Activated CD8-positive, alpha-beta T cell treated with anti-CD3 and anti-CD28 coated beads for 36 hours (primary cell): ENCODE measurements around the gene SEPTIN14. TPM values are rescaled to one million over a fixed set of nuclear protein-coding genes. Genes with fewer than 3 reads are reported as not detected.
"Not testable (repeated sequence)": the region's sequence is repeated elsewhere in the genome, so short reads cannot be mapped to it uniquely, and the experiment has no call there.

ENCODE experiments used
- ATAC-seq: fragments of 200-7000 bp; cut with Tn5 transposase; one replicate; pipeline ENCODE4 v1.10.0; 2021; ENCODE audit warnings: mild to moderate bottlenecking, moderate library complexity
- CTCF ChIA-PET: fragments of 350-600 bp; sonication (Branson Sonifier 250); formaldehyde crosslinking; loops from one replicate; lab custom pipeline; 2021; ENCODE audit warnings: antibody characterized with exemption; lab: Charles Lee
- POLR2A ChIA-PET: fragments of 350-600 bp; sonication (Branson Sonifier 250); formaldehyde crosslinking; loops from one replicate; lab custom pipeline; 2021; ENCODE audit warnings: antibody characterized with exemption; lab: Charles Lee
- DNase-seq: peaks from one replicate; pipeline ENCODE4 v3.0.0-alpha.2; 2020
- H3K27ac Mint-ChIP-seq: one replicate; pipeline ENCODE4 v1.8.0; 2021; ENCODE audit warnings: mild to moderate bottlenecking, mixed read lengths
- H3K27me3 Mint-ChIP-seq: one replicate; pipeline ENCODE4 v1.8.0; 2021; ENCODE audit warnings: mixed read lengths
- H3K36me3 Mint-ChIP-seq: one replicate; pipeline ENCODE4 v1.8.0; 2021; ENCODE audit warnings: low read depth, mixed read lengths
- H3K4me1 Mint-ChIP-seq: one replicate; pipeline ENCODE4 v1.8.0; 2021; ENCODE audit warnings: low read depth, mixed read lengths
- H3K4me3 Mint-ChIP-seq: one replicate; pipeline ENCODE4 v1.8.0; 2021; ENCODE audit warnings: mild to moderate bottlenecking, moderate library complexity, mixed read lengths
- H3K9me3 Mint-ChIP-seq: one replicate; pipeline ENCODE4 v1.8.0; 2021; ENCODE audit warnings: mixed read lengths
- CTCF ChIP-seq: fragments of 200-600 bp; IDR thresholded peaks from one replicate; pipeline ENCODE4 v1.8.0; 2022; ENCODE audit warnings: antibody characterized with exemption, mild to moderate bottlenecking
- intact Hi-C: fragments of 100-400 bp; cut with micrococcal nuclease; formaldehyde crosslinking; loops from one replicate; pipeline ENCODE4 v1.10.0; 2022
- total RNA-seq, 2 experiments: library from RNA; stranded (reverse); gene quantifications; one replicate each; pipeline ENCODE4 v1.2.3, GENCODE V29; 2021

Gene SEPTIN14
- total RNA-seq = not detected

- CTCF ChIA-PET, H3K4me1 Mint-ChIP-seq, H3K4me3 Mint-ChIP-seq, POLR2A ChIA-PET, H3K27me3 Mint-ChIP-seq, H3K36me3 Mint-ChIP-seq, H3K27ac Mint-ChIP-seq, H3K9me3 Mint-ChIP-seq, ATAC-seq, intact Hi-C loops, DNase-seq: not testable (repeated sequence)
Measured at GRCh38 chr7:55862652-55863051, at the start of gene SEPTIN14. TSS of gene SEPTIN14 (minus strand) at chr7:55862752. CDS start at chr7:55861996, 756 bp downstream.

DNA sequence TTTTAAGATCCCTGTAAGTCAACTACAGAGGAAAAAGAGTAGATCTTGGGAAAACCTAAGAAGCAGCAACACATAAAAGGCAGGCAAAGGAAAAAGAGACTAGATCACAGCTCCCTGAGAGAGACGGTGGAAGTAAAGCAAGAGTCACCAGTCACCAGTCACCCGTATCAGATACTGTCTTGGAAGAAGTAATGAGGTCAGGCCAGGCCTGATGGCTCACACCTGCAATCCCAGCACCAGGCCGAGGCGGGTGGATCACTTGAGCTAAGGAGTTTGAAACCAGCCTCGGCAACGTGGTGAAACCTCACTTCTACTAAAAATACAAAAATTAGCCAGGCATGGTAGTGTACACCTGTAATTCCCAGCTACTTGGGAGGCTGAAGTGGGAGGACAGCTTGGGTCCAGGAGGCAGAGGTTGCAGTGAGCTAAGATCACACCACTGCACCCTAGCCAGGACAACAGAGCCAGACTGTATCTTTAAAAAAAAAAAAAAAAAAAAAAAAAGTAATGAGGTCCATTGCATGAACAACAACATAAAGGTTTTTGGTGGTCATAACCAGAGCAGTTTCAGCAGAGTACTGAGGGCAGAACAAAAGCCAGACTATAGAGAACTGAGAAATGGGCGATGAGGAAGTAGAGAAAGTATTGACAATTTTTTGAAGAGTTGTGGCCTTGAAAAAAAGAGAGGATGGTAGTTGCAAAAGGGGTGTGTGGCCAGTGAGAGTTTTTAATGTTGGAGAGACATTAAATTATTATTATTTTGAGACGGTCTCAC is 41.6 kb upstream of the SEPTIN14 start:
- Mint-ChIP-seq H3K4me3 (no peak overlapping the region), H3K9me3 (peaks cover 8% of the 10 kb centered on the region), H3K4me1 (no peaks in the 10 kb centered on the region), H3K36me3 (peaks cover 7% of the 10 kb centered on the region), H3K27me3 (no peaks in the 10 kb centered on the region), H3K27ac (no peak overlapping the region)
- intact Hi-C loops = no loop called here
- ATAC-seq = no peak
- ChIA-PET CTCF (no interaction called here), POLR2A (no interaction called here)
- no peak for DNase-seq
- no peak for TF ChIP-seq CTCF

- not testable (repeated sequence) for H3K4me1 Mint-ChIP-seq, ATAC-seq, H3K27ac Mint-ChIP-seq
Measured at GRCh38 chr7:55901059-55901458, 38.5 kb upstream of the SEPTIN14 start.

GRCh38 chr7:55898287-55898686 is 35.7 kb upstream of the SEPTIN14 start:
- no peaks in the 10 kb centered on the region for H3K4me1 Mint-ChIP-seq
- no peak for TF ChIP-seq CTCF
- no peak overlapping the region for H3K4me3 Mint-ChIP-seq
- intact Hi-C loops = no loop called here
- H3K27ac Mint-ChIP-seq = no peak overlapping the region
- DNase-seq (no peak), ATAC-seq (no peak)
- peaks cover 5% of the 10 kb centered on the region for H3K36me3 Mint-ChIP-seq
- CTCF ChIA-PET = no interaction called here
- H3K27me3 Mint-ChIP-seq = no peaks in the 10 kb centered on the region
- peaks cover 1% of the 10 kb centered on the region for H3K9me3 Mint-ChIP-seq
- POLR2A ChIA-PET = no interaction called here

More at GRCh38 chr7:55901059-55901458, 38.5 kb upstream of the SEPTIN14 start:
- intact Hi-C loops, H3K4me3 Mint-ChIP-seq, H3K9me3 Mint-ChIP-seq, DNase-seq, H3K27me3 Mint-ChIP-seq, POLR2A ChIA-PET, H3K36me3 Mint-ChIP-seq, CTCF ChIA-PET: not testable (repeated sequence)

- ChIA-PET POLR2A (no interaction called here), CTCF (no interaction called here)
- DNase-seq (no peak), ATAC-seq (no peak)
- Mint-ChIP-seq H3K4me3 (no peak overlapping the region), H3K36me3 (peaks cover 2% of the 10 kb centered on the region), H3K9me3 (no peaks in the 10 kb centered on the region), H3K27ac (no peak overlapping the region), H3K4me1 (no peaks in the 10 kb centered on the region), H3K27me3 (no peaks in the 10 kb centered on the region)
- no peak for TF ChIP-seq CTCF
- intact Hi-C loops = no loop called here
Measured at GRCh38 chr7:55895021-55895420, 32.5 kb upstream of the SEPTIN14 start.

DNA sequence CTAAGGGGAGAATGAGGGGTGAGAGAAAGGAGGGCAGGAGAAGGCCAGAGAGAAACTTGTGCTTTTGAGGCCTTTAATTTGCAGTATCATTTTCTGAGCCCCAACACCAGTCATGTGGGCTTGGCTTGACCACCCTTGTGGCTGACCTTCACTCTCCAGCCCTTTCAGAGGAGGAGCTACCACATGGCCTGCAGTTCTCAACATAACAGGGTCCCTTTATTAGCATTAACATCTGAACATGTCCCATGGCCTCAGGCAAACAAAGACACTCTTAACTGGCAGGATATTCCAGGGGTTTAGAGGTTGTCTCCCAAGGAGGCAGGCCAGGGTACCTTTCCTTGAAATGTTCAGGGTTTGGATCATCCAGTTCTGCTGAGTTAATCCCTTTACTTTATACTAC is 31.4 kb upstream of the SEPTIN14 start:
- CTCF ChIA-PET = no interaction called here
- H3K36me3 Mint-ChIP-seq = peaks cover 2% of the 10 kb centered on the region
- no peaks in the 10 kb centered on the region for H3K27me3 Mint-ChIP-seq
- DNase-seq (no peak), ATAC-seq (no peak)
- POLR2A ChIA-PET = no interaction called here
- no peak overlapping the region for H3K4me3 Mint-ChIP-seq
- no peaks in the 10 kb centered on the region for H3K9me3 Mint-ChIP-seq
- intact Hi-C loops = no loop called here
- no peaks in the 10 kb centered on the region for H3K4me1 Mint-ChIP-seq
- no peak for TF ChIP-seq CTCF
- no peak overlapping the region for H3K27ac Mint-ChIP-seq

- H3K4me1 Mint-ChIP-seq, intact Hi-C loops, POLR2A ChIA-PET, H3K9me3 Mint-ChIP-seq, ATAC-seq, CTCF ChIA-PET, H3K27me3 Mint-ChIP-seq, H3K36me3 Mint-ChIP-seq: not testable (repeated sequence)
- Mint-ChIP-seq H3K27ac (peak overlapping the region; percentile 76), H3K4me3 (peak overlapping the region; percentile 82)
- DNase-seq = peak; percentile 3
Measured at GRCh38 chr7:55888378-55888777, 25.8 kb upstream of the SEPTIN14 start.
